K562 (cell line): Measurements from ENCODE around the gene VDAC2. TPM values are rescaled to one million over a fixed set of nuclear protein-coding genes. Genes with fewer than 3 reads are reported as not detected.
A peak's percentile ranks its signal among the peaks of the same experiment; 100 is the strongest.

Source experiments
- CBX8 ChIP-seq: fragments of 200-600 bp; sonication (generic); IDR thresholded peaks from 2 replicates; pipeline ENCODE4 v1.6.1; 2012; ENCODE audit warnings: borderline replicate concordance, mixed run types, low read depth, mild to moderate bottlenecking, moderate library complexity, mixed read lengths, low read length, control low read depth, inconsistent platforms; ENCODE audit not compliant: poor library complexity, severe bottlenecking; ENCODE audit errors: extremely low read depth
- E2F3 ChIP-seq: fragments of 250-450 bp; sonication (Bioruptor Pico); IDR thresholded peaks from 2 replicates; pipeline ENCODE4 v1.4.0; 2020; ENCODE audit warnings: mild to moderate bottlenecking
- GABPA ChIP-seq: fragments of 200-800 bp; sonication (Bioruptor generic); conservative IDR thresholded peaks from 2 replicates; pipeline ENCODE4 v1.6.1; 2016; ENCODE audit warnings: low read depth, missing genetic modification characterization, missing compliant biosample characterization
- GABPB2 ChIP-seq: fragments of 250-450 bp; sonication (Bioruptor Pico); conservative IDR thresholded peaks from 2 replicates; pipeline ENCODE4 v1.5.1; 2021; ENCODE audit warnings: mild to moderate bottlenecking
- KDM2B ChIP-seq: fragments of 250-450 bp; sonication (Bioruptor Pico); IDR thresholded peaks from 2 replicates; pipeline ENCODE4 v1.8.0; 2021; ENCODE audit warnings: mild to moderate bottlenecking, moderate library complexity
- MBD2 ChIP-seq: sonication (generic); IDR thresholded peaks from 2 replicates; pipeline ENCODE4 v1.6.1; 2016; ENCODE audit warnings: low read depth, borderline replicate concordance
- MEF2D ChIP-seq: conservative IDR thresholded peaks from 2 replicates; pipeline ENCODE4 v1.6.1; 2016; ENCODE audit warnings: low read depth, missing genetic modification characterization, missing compliant biosample characterization
- NCOR1 ChIP-seq: fragments of 450-650 bp; IDR thresholded peaks from 2 replicates; pipeline ENCODE4 v1.6.1; 2016; ENCODE audit warnings: mild to moderate bottlenecking, moderate library complexity
- POLR2G ChIP-seq: fragments of 200-400 bp; formaldehyde crosslinking; IDR thresholded peaks from 2 replicates; pipeline ENCODE4 v1.6.1; 2017; ENCODE audit warnings: low read depth, mild to moderate bottlenecking, antibody characterized with exemption, low read length, moderate library complexity
- RFX1 ChIP-seq: fragments of 450-650 bp; IDR thresholded peaks from 2 replicates; pipeline ENCODE4 v1.6.1; 2016; ENCODE audit warnings: mild to moderate bottlenecking, moderate library complexity
- STAT5B ChIP-seq: fragments of 250-450 bp; sonication (Bioruptor Pico); IDR thresholded peaks from 2 replicates; pipeline ENCODE4 v1.8.0; 2021; ENCODE audit warnings: mild to moderate bottlenecking, inconsistent platforms
- TAF9B ChIP-seq: fragments of 450-650 bp; IDR thresholded peaks from 2 replicates; pipeline ENCODE4 v1.6.1; 2018; ENCODE audit warnings: mild to moderate bottlenecking; ENCODE audit not compliant: partially characterized antibody
- ZFX ChIP-seq: sonication (generic); formaldehyde crosslinking; IDR thresholded peaks from 2 replicates; pipeline ENCODE4 v1.8.0; 2022; ENCODE audit warnings: mild to moderate bottlenecking, missing genetic modification reagents, moderate library complexity
- ZNF764 ChIP-seq: fragments of 250-450 bp; sonication (Bioruptor Pico); IDR thresholded peaks from 2 replicates; pipeline ENCODE4 v1.4.0; 2020; ENCODE audit warnings: low read depth, mild to moderate bottlenecking, moderate library complexity
- polyA plus RNA-seq, 8 experiments: library from polyadenylated mRNA; depleted of rRNA in 4 of 8; stranded (reverse) in 5 of 8; unstranded in 3 of 8; fragments of >200 nt; fragmentation: Nextera tagmentation in 2 of 8; fragmentation: Illumina TruSeq in 1 of 8; extraction: Ambion mirVana in 2 of 8; extraction: Trizol in 1 of 8; gene quantifications; 2 replicates each; pipeline versions ENCODE4 v1.2.1 to v1.2.3, GENCODE V29; 2011 to 2014; ENCODE audit warnings: inconsistent platforms in 1 of 8, missing spikeins in 1 of 8
- total RNA-seq, 7 experiments: library from RNA; depleted of rRNA in 6 of 7; stranded (reverse); fragments of >200 nt in 6 of 7; fragmentation: Illumina TruSeq in 2 of 7; extraction: Trizol in 2 of 7; gene quantifications; 2 replicates each; pipeline versions ENCODE4 v1.2.1 to v1.2.3, GENCODE V29; 2011 to 2021; ENCODE audit warnings: low replicate concordance in 1 of 7
- TF ChIP-seq, protein P1 (sequence below): fragments of 250-450 bp; sonication (Bioruptor Pico); IDR thresholded peaks from 2 replicates; pipeline ENCODE4 v1.5.0; 2021; ENCODE audit warnings: mild to moderate bottlenecking, borderline replicate concordance
- TF ChIP-seq, protein P2 (sequence below): fragments of 450-650 bp; IDR thresholded peaks from 2 replicates; pipeline ENCODE4 v1.6.1; 2017; ENCODE audit warnings: mild to moderate bottlenecking, moderate library complexity
- TF ChIP-seq, protein P3 (sequence below): fragments of 450-650 bp; IDR thresholded peaks from 2 replicates; pipeline ENCODE4 v1.6.1; 2018; ENCODE audit warnings: mild to moderate bottlenecking, low read depth; ENCODE audit not compliant: partially characterized antibody
- TF ChIP-seq, protein P4 (sequence below): sonication (generic); formaldehyde crosslinking; IDR thresholded peaks from 2 replicates; pipeline ENCODE4 v1.8.1; 2023; ENCODE audit warnings: mild to moderate bottlenecking, missing genetic modification reagents
- TF ChIP-seq, protein P5 (sequence below): fragments of 250-450 bp; sonication (Bioruptor Pico); IDR thresholded peaks from 2 replicates; pipeline ENCODE4 v1.8.0; 2021; ENCODE audit warnings: moderate library complexity, mild to moderate bottlenecking, inconsistent platforms

The VDAC2 gene
- total and polyA plus RNA-seq, 9 of the 15 experiments (the other 6 are each of a cell fraction or from before 2014, with no cell fraction given), result 139 to 450 (median 250) TPM

DNA sequence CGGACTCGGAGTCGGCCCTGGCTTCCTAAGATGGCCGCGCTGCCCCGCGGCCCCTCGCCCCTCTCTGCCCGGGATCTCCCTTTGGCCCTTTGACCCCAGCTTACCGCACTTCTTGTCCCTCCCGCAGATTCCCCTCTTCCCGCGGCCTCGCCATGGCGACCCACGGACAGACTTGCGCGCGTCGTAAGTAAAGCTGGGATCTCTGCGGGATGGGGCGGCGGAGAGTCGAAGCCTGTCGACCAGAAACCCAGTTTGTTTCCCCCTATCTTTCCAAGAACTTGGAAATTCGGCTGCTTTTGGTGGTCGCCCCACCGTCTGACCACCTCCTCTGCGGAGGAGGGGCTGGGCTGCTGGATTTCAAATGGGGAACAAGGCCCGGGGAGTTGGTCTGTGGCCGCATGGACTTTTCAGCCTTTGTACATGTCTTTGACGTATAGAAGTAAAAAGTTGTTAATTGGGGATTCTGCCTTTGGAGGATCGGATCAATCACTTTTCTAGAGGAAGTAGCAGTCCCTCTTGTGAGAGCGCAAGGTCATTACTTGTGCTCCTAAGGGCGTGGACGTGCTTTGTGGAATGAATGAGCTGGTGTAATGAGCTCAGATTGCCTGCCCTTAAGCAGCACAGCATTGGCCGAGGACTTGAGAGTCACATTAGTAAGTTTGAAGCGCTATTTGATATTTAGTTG lies 553 bp downstream of the VDAC2 start (continued):
- TF ChIP-seq, protein P1, sequence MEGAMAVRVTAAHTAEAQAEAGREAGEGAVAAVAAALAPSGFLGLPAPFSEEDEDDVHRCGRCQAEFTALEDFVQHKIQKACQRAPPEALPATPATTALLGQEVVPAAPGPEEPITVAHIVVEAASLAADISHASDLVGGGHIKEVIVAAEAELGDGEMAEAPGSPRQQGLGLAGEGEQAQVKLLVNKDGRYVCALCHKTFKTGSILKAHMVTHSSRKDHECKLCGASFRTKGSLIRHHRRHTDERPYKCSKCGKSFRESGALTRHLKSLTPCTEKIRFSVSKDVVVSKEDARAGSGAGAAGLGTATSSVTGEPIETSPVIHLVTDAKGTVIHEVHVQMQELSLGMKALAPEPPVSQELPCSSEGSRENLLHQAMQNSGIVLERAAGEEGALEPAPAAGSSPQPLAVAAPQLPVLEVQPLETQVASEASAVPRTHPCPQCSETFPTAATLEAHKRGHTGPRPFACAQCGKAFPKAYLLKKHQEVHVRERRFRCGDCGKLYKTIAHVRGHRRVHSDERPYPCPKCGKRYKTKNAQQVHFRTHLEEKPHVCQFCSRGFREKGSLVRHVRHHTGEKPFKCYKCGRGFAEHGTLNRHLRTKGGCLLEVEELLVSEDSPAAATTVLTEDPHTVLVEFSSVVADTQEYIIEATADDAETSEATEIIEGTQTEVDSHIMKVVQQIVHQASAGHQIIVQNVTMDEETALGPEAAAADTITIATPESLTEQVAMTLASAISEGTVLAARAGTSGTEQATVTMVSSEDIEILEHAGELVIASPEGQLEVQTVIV (CRISPR knock-in tag), result no peak
- TF ChIP-seq MBD2 (no peak), STAT5B (CRISPR knock-in tag) (no peak), ZFX (peak; percentile 57), GABPB2 (CRISPR knock-in tag) (no peak), GABPA (tag) (no peak; the same call in 1 of the 2 replicates), CBX8 (no peak), TAF9B (no peak), ZNF764 (CRISPR knock-in tag) (no peak), NCOR1 (no peak), RFX1 (no peak), KDM2B (CRISPR knock-in tag) (no peak), POLR2G (peak; percentile 76), MEF2D (tag) (no peak), E2F3 (CRISPR knock-in tag) (no peak)
- TF ChIP-seq, protein P2, sequence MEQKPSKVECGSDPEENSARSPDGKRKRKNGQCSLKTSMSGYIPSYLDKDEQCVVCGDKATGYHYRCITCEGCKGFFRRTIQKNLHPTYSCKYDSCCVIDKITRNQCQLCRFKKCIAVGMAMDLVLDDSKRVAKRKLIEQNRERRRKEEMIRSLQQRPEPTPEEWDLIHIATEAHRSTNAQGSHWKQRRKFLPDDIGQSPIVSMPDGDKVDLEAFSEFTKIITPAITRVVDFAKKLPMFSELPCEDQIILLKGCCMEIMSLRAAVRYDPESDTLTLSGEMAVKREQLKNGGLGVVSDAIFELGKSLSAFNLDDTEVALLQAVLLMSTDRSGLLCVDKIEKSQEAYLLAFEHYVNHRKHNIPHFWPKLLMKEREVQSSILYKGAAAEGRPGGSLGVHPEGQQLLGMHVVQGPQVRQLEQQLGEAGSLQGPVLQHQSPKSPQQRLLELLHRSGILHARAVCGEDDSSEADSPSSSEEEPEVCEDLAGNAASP, result no peak
- TF ChIP-seq, protein P3, sequence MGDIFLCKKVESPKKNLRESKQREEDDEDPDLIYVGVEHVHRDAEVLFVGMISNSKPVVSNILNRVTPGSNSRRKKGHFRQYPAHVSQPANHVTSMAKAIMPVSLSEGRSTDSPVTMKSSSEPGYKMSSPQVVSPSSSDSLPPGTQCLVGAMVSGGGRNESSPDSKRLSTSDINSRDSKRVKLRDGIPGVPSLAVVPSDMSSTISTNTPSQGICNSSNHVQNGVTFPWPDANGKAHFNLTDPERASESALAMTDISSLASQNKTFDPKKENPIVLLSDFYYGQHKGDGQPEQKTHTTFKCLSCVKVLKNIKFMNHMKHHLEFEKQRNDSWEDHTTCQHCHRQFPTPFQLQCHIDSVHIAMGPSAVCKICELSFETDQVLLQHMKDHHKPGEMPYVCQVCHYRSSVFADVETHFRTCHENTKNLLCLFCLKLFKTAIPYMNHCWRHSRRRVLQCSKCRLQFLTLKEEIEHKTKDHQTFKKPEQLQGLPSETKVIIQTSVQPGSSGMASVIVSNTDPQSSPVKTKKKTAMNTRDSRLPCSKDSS, result no peak
- TF ChIP-seq, protein P4, sequence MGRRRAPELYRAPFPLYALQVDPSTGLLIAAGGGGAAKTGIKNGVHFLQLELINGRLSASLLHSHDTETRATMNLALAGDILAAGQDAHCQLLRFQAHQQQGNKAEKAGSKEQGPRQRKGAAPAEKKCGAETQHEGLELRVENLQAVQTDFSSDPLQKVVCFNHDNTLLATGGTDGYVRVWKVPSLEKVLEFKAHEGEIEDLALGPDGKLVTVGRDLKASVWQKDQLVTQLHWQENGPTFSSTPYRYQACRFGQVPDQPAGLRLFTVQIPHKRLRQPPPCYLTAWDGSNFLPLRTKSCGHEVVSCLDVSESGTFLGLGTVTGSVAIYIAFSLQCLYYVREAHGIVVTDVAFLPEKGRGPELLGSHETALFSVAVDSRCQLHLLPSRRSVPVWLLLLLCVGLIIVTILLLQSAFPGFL (CRISPR knock-in tag), result peak; percentile 81; the same call in 1 of the 2 replicates
- TF ChIP-seq, protein P5, sequence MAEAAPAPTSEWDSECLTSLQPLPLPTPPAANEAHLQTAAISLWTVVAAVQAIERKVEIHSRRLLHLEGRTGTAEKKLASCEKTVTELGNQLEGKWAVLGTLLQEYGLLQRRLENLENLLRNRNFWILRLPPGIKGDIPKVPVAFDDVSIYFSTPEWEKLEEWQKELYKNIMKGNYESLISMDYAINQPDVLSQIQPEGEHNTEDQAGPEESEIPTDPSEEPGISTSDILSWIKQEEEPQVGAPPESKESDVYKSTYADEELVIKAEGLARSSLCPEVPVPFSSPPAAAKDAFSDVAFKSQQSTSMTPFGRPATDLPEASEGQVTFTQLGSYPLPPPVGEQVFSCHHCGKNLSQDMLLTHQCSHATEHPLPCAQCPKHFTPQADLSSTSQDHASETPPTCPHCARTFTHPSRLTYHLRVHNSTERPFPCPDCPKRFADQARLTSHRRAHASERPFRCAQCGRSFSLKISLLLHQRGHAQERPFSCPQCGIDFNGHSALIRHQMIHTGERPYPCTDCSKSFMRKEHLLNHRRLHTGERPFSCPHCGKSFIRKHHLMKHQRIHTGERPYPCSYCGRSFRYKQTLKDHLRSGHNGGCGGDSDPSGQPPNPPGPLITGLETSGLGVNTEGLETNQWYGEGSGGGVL (CRISPR knock-in tag), result no peak
